HL-60 (cell line): ENCODE measurements around the gene PPP1R13L.
"Not testable (repeated sequence)": the region's sequence is repeated elsewhere in the genome, so short reads cannot be mapped to it uniquely, and the experiment has no call there.

Experiments used
- DNase-seq, 2 experiments: peaks; one replicate each; pipeline ENCODE4 v3.0.0-alpha.2; 2010 to 2020; ENCODE audit warnings: low read depth in 1 of 2, low spot score in 1 of 2
- H3K27ac ChIP-seq: fragments of 250-450 bp; sonication (Bioruptor Pico); replicated peaks from 2 replicates; pipeline ENCODE4 v1.5.1; 2020; ENCODE audit warnings: mild to moderate bottlenecking, moderate library complexity
- H3K27me3 ChIP-seq: fragments of 250-450 bp; sonication (Bioruptor Pico); 2 replicates; pipeline ENCODE4 v1.5.1; 2021; ENCODE audit warnings: mild to moderate bottlenecking, moderate library complexity; ENCODE audit not compliant: insufficient read depth, poor library complexity, severe bottlenecking
- H3K4me3 ChIP-seq: replicated peaks from 2 replicates; pipeline ENCODE4 v1.5.1; 2011; ENCODE audit warnings: mild to moderate bottlenecking, control low read depth, low read length; ENCODE audit not compliant: insufficient read depth
- GABPA ChIP-seq: IDR thresholded peaks from 2 replicates; pipeline ENCODE4 v1.6.1; 2012; ENCODE audit warnings: low read depth
- POLR2AphosphoS5 ChIP-seq: IDR thresholded peaks from 2 replicates; pipeline ENCODE4 v1.6.1; 2012; ENCODE audit warnings: low read depth
- SPI1 ChIP-seq: IDR thresholded peaks from 2 replicates; pipeline ENCODE4 v1.6.1; 2012; ENCODE audit warnings: low read depth, mild to moderate bottlenecking, borderline replicate concordance
- TF ChIP-seq, protein P1 (sequence below): IDR thresholded peaks from one replicate; pipeline ENCODE4 v1.5.1; 2011; ENCODE audit warnings: low read length, control low read depth, inconsistent platforms; ENCODE audit not compliant: insufficient read depth
- TF ChIP-seq, protein P2 (sequence below): IDR thresholded peaks from 2 replicates; pipeline ENCODE4 v1.6.1; 2012; ENCODE audit warnings: low read depth; ENCODE audit not compliant: insufficient replicate concordance

PPP1R13L gene

DNA sequence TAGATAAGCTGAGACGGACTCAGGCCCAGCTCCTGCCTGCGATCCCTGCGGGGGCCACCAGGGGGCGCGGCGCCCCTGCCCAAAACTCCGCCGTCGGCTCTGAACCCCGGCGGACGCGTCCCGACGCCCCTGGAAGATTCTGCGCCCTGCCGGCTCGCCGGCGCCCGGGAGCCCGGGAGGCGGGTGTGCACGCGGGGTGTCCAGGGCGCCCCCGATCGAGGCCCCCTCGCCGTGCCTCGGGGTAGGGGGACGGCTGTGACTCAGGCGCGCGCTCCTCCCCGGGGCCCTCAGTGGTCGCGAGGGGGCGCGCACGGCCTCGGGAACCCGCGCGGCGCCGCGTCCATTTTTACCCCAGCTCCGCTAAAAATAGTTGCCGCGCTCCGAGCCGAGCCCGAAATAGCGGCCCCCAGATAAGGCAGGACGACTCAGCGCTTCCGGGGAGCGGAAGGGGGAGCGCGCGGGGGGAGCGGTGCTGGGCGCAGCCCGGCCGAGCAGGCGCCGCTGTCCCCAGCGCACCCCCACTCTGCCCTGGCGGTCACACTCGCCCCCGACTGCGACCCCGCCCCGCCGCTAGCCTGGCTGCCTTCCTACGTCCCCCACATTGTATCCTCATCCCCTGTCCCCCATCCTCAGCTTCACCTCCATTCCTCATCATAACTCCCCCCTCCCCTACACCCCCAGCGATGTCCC lies 34.8 kb upstream of the PPP1R13L start:
- Histone ChIP-seq H3K4me3 (peak overlapping the region; percentile 38), H3K27ac (peak overlapping the region; percentile 37; the same call in 1 of the 2 replicates), H3K27me3 (no peaks in the 10 kb centered on the region)
- DNase-seq, result peak; percentile 69 to 73
- TF ChIP-seq POLR2AphosphoS5 (no peak), SPI1 (no peak), GABPA (peak; percentile 53; the same call in 1 of the 2 replicates)
- TF ChIP-seq, protein P1, sequence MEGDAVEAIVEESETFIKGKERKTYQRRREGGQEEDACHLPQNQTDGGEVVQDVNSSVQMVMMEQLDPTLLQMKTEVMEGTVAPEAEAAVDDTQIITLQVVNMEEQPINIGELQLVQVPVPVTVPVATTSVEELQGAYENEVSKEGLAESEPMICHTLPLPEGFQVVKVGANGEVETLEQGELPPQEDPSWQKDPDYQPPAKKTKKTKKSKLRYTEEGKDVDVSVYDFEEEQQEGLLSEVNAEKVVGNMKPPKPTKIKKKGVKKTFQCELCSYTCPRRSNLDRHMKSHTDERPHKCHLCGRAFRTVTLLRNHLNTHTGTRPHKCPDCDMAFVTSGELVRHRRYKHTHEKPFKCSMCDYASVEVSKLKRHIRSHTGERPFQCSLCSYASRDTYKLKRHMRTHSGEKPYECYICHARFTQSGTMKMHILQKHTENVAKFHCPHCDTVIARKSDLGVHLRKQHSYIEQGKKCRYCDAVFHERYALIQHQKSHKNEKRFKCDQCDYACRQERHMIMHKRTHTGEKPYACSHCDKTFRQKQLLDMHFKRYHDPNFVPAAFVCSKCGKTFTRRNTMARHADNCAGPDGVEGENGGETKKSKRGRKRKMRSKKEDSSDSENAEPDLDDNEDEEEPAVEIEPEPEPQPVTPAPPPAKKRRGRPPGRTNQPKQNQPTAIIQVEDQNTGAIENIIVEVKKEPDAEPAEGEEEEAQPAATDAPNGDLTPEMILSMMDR, result peak; percentile 77
- TF ChIP-seq, protein P2, sequence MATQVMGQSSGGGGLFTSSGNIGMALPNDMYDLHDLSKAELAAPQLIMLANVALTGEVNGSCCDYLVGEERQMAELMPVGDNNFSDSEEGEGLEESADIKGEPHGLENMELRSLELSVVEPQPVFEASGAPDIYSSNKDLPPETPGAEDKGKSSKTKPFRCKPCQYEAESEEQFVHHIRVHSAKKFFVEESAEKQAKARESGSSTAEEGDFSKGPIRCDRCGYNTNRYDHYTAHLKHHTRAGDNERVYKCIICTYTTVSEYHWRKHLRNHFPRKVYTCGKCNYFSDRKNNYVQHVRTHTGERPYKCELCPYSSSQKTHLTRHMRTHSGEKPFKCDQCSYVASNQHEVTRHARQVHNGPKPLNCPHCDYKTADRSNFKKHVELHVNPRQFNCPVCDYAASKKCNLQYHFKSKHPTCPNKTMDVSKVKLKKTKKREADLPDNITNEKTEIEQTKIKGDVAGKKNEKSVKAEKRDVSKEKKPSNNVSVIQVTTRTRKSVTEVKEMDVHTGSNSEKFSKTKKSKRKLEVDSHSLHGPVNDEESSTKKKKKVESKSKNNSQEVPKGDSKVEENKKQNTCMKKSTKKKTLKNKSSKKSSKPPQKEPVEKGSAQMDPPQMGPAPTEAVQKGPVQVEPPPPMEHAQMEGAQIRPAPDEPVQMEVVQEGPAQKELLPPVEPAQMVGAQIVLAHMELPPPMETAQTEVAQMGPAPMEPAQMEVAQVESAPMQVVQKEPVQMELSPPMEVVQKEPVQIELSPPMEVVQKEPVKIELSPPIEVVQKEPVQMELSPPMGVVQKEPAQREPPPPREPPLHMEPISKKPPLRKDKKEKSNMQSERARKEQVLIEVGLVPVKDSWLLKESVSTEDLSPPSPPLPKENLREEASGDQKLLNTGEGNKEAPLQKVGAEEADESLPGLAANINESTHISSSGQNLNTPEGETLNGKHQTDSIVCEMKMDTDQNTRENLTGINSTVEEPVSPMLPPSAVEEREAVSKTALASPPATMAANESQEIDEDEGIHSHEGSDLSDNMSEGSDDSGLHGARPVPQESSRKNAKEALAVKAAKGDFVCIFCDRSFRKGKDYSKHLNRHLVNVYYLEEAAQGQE, result no peak

DNA sequence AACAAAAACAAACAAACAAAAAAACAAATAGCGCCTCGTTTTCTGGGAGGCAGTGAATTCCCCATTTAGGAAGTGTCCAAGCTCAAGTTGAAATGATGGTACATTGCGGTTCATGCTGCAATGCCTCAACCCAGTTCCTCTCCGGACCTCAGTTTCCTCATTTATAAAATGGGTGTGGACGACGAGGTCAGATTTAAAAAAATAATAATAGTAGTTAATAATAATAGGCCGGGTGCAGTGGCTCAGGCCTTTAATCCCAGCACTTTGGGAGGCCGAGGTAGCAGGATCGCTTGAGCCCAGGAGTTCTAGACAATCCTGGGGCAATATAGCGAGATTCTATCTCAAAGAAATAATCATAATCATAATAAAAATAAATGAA lies 34.3 kb upstream of the PPP1R13L start:
- no peak for DNase-seq
- Histone ChIP-seq H3K27me3 (no peaks in the 10 kb centered on the region), H3K4me3 (peak overlapping the region; percentile 38), H3K27ac (no peak overlapping the region)
- TF ChIP-seq SPI1 (peak; percentile 30; the same call in 1 of the 2 replicates), POLR2AphosphoS5 (no peak)

DNA sequence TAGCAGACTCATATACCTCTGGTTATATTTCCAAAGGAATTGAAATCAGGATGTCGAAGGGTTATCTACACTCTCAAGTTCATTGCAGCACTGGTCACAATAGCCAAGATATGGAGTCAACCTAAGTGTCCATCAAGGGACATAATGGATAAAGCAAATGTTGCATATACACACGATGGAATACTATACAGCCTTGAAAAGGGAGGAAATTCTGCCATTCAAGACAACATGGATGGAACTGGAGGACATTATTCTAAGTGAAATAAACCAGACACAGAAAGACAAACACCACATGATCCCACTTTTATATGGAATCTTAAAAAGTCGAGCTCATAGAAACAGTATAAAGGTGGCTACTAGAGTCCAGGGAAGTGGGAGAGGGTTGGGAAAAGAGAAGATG lies 32.5 kb upstream of the PPP1R13L start:
- Histone ChIP-seq H3K27me3 (no peaks in the 10 kb centered on the region), H3K4me3 (no peak overlapping the region), H3K27ac (no peak overlapping the region)
- no peak for DNase-seq
- TF ChIP-seq POLR2AphosphoS5 (no peak), GABPA (no peak), SPI1 (no peak)
- TF ChIP-seq, protein P1, result no peak
- TF ChIP-seq, protein P2, result no peak

DNA sequence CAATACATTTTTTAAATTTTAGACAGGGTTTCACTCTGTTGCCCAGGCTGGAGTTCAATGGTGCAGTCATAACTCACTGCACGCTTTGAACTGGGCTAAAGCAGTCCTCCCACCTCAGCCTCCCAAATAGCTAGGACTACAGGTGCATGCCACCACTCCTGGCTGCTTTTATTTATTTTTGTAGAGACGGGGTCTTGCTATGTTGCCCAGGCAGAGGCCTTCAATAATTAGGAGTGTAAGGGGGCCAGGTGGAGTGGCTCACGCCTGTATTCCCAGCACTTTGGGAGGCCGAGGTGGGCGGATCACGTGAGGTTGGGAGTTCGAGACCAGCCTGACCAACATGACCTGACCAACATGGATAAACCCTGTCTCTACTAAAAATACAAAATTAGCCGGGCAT lies 27.7 kb upstream of the PPP1R13L start:
- not testable (repeated sequence) for H3K27ac ChIP-seq, DNase-seq, H3K27me3 ChIP-seq, H3K4me3 ChIP-seq

DNA sequence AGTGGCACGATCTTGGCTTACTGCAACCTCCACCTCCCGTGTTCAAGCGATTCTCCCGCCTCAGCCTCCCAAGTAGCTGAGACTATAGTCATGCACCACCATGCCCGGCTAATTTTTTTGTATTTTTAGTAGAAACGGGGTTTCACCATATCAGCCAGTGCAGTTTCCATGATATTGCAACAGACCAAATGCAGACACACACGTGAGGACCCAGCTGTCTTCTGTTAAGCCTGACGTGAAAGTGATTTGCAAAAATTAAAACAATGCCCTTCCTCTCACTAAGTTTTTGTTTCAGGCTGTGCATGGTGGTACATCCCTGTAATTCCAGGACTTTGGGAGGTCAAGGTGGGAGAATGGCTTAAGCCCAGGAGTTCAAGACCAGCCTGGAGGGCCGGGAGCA lies 26.1 kb upstream of the PPP1R13L start:
- not testable (repeated sequence) for H3K27me3 ChIP-seq, H3K4me3 ChIP-seq, H3K27ac ChIP-seq
- TF ChIP-seq POLR2AphosphoS5 (peak; percentile 64; the same call in 1 of the 2 replicates), SPI1 (0 out of 2 replicates have a peak, but pooled peaks have one; percentile 6)
- peak in 1 of 2 experiments; percentile 77 for DNase-seq

DNA sequence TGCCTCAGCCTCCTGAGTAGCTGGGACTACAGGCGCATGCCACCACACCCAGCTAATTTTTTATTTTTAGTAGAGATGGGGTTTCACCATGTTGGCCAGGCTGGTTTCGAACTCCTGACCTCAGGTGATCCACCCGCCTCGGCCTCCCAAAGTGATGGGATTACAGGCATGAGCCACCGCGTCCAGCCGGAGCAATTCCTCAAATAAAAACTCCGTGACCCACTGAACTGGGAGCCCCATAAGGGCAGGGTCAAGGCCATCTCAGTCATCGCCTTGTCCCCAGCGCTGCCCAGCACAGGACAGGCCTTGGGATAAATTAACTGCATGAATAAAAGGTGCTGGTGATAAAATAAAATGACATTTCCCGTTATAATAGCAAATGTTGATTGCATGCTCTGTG lies 25.0 kb upstream of the PPP1R13L start:
- not testable (repeated sequence) for DNase-seq, H3K4me3 ChIP-seq, H3K27ac ChIP-seq, H3K27me3 ChIP-seq
